Superior temporal gyrus (tissue), 1 donor: ENCODE data around the gene IMMP2L.

Source experiments
- DNase-seq: peaks from one replicate; pipeline ENCODE4 v3.0.0-alpha.2; 2016; ENCODE audit errors: extremely low spot score

IMMP2L gene

DNA sequence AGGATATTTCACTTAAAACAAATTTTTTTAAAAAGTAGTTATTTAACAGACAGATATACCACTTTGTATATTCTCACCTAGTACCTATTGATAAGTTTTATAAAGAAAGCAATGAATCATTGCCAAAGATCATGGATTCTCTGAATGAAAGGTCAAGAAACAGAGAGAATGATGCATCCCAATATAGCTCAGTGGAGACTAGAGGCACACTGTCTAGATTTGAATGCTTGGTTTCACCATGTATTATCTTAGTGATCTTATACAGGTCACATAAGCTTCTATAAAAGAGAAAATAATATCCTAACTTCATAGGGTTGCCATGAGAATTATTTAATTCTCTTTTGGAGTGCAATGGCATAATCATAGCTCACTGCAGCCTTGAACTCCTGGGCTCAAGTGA lies 558.4 kb downstream of the IMMP2L start:
- DNase-seq: no peak

GRCh38 chr7:110994028-110994967 lies 568.0 kb downstream of the IMMP2L start:
- no peak for DNase-seq

DNA sequence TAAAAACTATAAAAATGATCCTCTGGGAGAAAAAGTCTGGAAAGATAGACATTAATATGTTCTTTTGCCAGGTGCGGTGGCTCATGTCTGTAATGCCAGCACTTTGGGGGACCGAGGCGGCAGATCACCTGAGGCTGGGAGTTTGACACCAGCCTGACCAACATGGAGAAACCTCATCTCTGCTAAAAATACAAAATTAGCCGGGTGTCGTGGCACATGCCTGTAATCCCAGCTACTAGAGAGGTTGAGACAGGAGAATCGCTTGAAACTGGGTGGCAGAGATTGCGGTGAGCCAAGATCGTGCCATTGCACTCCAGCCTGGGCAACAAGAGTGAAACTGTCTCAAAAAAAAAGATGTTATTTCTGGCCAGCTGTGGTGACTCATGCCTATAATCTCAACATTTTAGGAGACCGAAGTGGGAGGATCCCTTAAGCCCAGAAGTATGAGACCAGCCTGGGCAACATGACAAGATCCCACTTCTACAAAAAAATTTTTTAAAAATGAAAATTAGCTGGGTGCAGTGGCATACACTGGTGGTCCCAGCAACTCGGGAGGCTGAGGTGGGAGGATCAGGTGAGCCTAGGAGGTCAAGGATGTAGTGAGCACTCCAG lies 573.3 kb downstream of the IMMP2L start:
- DNase-seq: no peak

DNA sequence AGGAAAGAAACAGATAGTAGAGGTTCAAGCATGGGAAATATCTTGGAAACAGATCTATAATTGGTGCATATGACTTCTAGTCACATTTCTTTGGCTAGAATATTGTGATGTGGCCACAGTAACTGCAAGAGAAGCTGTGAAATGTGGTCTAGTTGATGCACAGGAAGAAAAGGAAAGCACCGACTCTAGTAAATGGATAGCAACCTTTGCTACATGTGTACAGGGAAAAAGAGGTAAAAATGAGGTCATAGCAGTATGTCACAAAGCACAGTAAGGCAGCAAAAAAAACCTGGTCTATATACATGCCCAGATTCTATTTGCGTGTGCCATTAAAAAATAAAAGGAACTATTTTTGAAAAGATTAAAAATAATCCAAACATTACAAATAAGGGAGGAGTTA lies 573.9 kb downstream of the IMMP2L start:
- DNase-seq: no peak

GRCh38 chr7:110987127-110987693 lies 575.1 kb downstream of the IMMP2L start:
- DNase-seq: no peak

- DNase-seq: no peak
Measured at GRCh38 chr7:110983822-110984456, 578.4 kb downstream of the IMMP2L start.

DNA sequence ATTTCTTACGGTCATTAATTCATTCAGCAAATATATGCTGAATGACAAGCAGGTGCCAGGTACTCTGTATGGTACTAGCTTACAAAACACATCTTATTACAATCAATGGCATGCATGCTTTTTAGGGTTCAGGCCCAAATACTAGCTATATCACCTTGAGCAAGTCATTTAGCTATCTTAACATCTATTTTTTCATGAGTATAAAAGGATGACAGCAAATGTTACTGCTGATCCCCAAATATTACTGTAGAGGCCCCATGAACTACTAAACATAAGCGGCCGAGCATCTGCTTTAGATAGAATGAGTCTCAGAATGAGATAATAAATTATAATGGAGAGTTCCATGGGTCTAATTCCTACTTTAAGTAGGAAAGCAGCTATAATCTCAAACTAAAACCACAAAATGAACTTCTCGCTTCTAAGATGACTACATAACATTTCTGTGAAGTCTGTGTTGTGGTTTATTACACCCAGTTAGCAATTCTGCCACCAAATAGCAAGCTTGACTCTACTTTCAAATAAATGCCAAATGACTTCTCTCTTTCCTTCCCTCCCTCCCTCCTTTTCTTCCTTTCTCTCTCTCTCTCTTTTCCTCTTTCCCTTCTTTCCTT lies 585.1 kb downstream of the IMMP2L start:
- DNase-seq: no peak

- DNase-seq: no peak
Measured at GRCh38 chr7:110975486-110975885, 586.8 kb downstream of the IMMP2L start.

GRCh38 chr7:110974441-110974840 lies 587.9 kb downstream of the IMMP2L start:
- peak; percentile 24 for DNase-seq

DNA sequence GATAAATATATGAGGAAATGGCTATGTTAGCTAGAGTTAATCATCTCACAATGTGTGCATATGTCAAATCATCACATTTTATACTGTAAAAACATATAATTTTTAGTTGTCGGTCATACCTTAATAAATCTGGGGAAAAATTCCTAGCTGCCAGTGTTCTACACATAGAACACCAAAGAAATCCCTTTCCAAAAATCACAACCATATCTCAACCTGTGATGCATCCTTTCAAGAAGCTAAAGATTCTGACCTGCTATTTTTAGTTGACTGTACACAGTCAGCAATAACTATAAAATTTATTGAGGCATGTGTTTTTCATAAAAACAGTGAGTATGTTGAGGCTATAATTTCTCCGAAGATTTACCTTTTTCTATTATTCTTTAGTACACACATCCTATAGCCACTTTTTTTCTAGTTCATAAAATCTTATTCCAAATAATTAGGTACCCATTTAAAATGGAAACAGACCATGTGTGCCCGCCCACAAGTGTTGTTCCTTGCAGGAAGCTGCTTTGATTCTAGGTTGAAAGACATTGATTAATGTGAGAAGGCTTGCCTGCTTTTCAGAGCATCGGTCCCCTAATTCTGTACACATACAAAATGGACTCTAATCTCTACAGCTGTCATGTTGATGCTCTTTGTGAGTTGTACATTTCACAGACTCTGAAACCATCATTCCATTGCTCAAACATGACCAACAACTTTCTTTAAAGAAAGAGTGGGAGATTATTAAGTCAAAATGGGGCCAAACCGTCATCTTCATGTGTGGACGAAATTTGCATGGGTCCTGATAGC lies 588.9 kb downstream of the IMMP2L start:
- DNase-seq: no peak

DNA sequence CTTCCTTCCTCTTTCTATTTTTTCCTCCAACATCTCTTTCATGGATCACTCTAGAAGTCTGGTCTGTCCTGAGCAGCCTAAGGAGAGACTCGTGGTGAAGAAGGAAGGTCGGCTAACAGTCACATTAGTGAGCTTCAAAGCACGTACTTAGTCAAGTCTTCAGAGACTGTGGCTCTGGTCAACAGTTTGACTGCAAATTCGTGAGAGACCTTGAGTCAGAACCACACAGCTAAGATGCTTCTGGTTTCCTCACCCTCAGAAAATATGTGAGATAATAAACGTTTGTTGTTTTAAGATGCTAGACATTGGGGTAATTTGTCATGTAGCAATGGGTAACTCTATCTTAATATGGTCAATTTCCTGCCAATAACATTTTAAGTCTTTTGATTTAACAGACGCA lies 597.5 kb downstream of the IMMP2L start:
- no peak for DNase-seq

GRCh38 chr7:110962826-110963225 lies 599.5 kb downstream of the IMMP2L start:
- no peak for DNase-seq

DNA sequence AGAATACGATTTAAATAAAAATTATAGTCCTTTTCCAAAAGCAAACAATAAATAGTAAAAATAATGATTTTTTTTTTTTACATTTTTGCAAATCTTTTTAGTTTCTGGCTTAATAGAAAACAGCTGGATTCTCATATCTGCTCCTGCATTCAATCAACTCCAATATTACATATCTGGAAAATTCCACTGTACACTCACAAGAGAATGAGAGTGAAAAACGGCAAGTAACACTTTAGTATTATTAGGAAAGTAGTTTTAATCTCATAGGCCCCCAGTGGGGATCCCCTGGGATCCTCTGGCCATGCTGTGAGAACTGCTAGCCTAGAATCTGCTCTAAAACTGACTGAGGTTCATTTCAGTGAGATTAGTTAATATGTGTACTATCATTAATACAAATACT lies 599.9 kb downstream of the IMMP2L start:
- DNase-seq: no peak

DNA sequence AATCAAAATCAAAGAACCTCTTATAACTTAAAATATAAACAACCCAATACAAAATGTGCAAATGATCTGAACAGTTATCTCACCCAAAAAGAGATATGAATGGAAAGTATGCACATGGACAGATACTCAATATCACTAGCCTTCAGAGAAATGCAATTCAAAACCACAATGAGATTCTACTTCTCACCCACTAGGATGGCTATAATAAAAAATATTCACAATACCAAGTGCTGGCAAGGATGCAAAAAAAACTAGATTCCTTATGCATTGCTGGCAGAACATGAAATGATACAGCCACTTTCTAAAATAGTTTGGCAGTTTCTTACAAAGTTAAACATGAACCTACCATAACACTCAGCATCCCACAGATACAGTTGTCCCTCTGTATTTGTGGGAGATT lies 601.5 kb downstream of the IMMP2L start:
- DNase-seq: no peak

- DNase-seq: no peak
Measured at GRCh38 chr7:110948280-110948679, 614.0 kb downstream of the IMMP2L start.

- DNase-seq: no peak
Measured at GRCh38 chr7:110947408-110947807, 614.9 kb downstream of the IMMP2L start.

DNA sequence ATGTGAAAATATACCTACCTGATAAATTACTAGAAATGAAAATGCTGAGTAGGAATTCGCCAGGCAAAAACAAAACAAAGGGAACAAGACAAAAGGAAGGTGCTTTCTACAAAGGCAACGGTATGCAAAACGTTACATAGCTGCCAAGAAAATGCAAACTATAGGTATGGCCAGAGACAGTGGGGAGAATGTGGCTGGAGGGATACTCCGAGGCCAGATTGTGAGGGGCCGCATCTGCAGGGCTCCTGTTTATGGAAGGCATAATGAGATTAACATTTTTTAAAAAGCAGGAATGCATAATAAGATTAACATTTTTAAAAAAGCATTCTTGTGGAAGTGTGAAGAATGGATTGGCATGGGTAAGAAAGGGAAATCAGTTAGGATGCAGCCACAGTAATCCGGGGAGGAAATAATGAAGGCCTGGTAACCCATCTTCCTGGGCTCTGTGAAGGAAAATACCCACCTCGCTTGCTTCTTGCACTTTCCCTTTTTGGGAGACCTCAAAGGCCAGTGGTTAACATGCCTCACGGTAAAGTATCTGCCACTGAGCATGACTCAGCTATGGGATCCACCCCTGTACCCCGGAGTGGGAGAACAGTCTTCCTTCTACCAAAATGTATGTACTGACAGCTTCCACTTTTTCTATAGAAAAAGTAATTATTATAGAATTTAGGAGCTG lies 617.2 kb downstream of the IMMP2L start:
- no peak for DNase-seq

GRCh38 chr7:110944448-110944847 lies 617.8 kb downstream of the IMMP2L start:
- DNase-seq: no peak

DNA sequence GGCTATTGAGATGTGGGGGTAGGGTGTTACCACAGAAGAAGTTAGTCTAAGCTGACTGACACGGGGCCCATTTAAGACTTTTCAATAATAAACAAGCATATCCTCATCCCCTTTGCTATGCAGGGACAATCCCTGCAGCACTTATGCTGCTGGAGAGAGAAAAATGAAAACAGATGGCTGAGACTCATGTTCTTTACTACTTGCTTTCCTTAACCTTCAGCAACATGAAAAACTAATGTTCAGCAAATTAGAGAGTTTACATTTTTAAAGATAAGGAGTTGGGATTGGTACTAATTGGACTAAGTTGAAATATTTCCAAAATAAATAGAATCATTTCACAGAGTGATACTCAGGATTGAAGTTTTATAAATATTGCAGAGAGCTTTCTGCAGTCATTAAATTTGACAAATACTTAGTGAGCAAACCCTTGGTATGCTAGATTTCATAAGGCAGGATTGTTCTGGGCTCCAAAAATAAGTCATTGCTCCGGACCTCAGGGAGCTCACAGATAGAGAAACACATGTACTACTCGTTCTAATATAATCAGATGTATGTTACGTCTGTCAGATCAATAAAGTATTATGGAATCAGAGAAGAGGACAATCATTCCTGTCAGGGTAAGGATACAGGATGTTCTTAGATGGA lies 618.5 kb downstream of the IMMP2L start:
- DNase-seq: no peak

GRCh38 chr7:110941385-110941784 lies 620.9 kb downstream of the IMMP2L start:
- DNase-seq: no peak
